ENCODE results near the gene CNOT6L.

GRCh38 chr4:77703666-77704065 is 115.5 kb downstream of the CNOT6L start:
- no peak for TF ChIP-seq CTCF (IDR thresholded peaks at IDR 0.05)
- no peak for TF ChIP-seq POLR2AphosphoS5 (IDR thresholded peaks at IDR 0.05; ENCODE audit: insufficient read depth in 1 of 2, low read depth in 1 of 2)
- no peak for TF ChIP-seq POLR2A (IDR thresholded peaks at IDR 0.05)
